Amygdala (tissue), 56 donors: ENCODE data around the gene SYNDIG1.
"Not testable (repeated sequence)": the region's sequence is repeated elsewhere in the genome, so short reads cannot be mapped to it uniquely, and the experiment has no call there.

Experiments used
- DNase-seq, 56 donors: peaks; one replicate each; lab custom pipeline; 2025; lab: John Stamatoyannopoulos, UW

Gene SYNDIG1

DNA sequence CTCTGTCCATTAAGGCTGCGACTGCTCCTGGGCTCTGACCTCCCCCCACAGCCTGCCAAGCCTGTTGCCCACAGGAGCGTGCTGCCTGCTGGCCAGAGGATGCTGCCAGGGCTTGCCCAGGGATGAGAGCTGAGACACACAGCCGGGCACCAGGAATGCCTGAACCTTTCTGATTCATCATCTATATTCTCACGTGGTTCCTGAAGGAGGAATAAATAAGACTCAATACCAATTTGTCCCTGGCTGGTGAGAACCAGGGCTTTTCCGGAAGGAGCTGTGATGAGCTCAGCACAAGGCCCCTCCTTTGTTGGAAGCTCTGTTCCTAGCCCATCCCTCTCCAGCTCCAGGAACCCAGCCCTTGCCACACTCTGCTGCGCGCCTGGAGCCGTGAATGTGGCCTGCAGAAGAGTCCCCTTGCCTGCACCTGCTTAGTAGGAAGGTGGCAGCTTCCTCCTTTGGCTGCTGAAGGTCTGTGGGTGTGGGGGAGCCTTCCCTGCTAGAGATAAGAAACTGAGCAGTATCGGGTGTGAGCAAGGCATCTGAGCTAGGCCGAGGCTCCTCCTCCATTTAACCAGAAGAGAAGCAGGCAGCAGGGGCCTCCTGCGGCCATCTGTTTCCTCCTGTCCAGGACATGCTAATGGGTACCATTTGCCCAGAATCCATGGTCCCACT lies 37.9 kb downstream of the SYNDIG1 start:
- DNase-seq = peak in 5 of 56 donors; percentile 18 to 52 (median 27)

- DNase-seq = not testable (repeated sequence)
These were observed 43.0 kb downstream of the SYNDIG1 start for GRCh38 chr20:24512441-24512840.

DNA sequence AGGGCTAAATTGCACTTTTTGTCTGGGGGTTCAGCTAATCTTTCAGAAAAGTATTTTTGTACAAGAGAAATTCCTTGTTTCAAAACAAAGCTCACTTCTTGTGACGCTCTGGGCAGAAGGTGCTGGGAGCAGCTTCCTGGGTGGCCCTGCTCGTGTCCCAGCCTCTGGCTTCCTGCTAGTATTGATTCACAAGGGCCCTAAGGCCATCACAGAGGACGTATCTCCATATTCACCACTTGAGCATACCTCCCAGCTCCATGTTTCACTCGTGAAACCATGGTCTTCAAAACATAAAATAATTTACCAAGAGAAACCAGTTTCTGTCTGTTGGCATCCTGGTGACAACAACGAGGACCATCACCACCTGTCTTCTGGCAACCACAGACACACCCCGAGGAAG lies 49.1 kb downstream of the SYNDIG1 start:
- no peak for DNase-seq

DNA sequence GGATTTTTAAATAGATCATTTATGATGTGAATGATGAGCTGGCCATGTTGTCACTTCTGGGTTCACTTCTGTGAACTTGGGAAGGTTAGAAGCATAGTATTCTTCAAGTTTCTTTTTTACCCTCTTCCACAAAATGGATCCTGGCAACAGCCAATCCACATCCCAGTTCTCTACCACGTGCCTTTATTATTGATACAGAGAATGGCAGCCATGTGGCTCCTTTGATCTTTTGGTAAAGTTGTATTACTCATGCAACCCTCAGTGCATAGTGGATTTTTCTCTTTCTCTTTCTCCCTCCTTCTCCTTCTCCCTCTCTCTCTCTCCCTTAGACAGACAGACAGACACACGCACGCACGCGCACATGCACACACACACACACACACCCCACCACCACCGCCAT lies 50.0 kb downstream of the SYNDIG1 start:
- DNase-seq = no peak

GRCh38 chr20:24521032-24521431 lies 51.6 kb downstream of the SYNDIG1 start:
- no peak for DNase-seq

DNA sequence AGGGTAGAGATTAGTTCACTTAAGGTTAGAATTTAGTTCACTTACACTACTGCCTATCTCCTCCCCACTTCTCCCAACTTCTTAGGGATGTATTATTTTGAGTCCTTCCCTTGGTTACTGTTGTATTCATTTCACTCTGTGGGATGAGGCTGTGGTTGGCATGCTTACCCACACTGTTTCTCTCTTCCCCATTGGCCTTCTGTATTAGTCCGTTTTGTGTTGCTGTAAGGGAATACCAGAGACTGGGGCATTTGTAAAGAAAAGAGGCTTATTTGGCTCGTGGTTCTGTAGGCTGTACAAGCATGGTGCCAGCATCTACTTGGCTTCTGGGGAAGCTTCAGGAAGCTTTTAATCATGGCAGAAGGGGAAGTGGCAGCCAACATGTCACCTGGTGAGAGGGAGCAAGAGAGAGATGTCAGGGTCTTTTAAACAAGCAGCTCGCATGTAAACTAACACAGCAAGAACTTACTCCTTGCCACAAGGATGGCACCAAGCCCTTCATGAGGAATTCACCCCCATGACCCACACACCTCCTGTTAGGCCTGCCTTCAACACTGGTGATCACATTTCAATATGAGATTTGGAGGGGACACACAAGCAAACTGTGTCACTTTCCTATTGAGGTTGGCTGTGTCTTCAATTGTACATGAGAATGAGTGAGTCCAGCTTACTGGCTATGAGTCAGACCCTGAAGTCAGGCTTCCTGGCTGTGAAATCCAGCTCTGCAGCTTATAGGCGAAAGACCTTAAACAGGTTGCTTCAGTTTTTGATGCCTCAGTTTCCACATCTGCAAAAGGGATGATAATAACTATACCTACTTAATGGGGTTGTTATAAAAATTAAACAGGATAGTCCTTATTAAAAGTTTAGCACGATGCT lies 53.3 kb downstream of the SYNDIG1 start:
- DNase-seq = no peak

DNA sequence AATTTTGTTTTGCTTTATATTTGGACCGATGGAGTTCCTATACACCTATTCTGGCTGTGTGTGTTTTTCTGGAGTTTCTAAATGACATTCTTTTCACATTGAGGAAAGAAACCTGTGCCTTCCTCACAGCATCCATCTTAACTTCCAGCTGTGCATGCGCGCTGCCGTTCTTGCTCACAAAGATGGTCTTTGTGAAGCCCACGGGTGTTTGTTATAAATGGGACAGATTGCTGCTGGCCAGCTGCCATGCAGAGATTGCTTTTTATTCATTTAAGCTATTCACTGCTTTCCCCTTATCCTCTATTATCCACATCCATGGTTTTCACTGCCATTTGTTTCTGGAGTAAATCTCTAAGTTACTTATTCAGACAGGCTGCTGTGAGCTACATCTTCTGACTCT lies 54.2 kb downstream of the SYNDIG1 start:
- DNase-seq = peak in 36 of 56 donors; percentile 21 to 83 (median 54)

GRCh38 chr20:24528583-24529368 lies 59.3 kb downstream of the SYNDIG1 start:
- no peak for DNase-seq

DNA sequence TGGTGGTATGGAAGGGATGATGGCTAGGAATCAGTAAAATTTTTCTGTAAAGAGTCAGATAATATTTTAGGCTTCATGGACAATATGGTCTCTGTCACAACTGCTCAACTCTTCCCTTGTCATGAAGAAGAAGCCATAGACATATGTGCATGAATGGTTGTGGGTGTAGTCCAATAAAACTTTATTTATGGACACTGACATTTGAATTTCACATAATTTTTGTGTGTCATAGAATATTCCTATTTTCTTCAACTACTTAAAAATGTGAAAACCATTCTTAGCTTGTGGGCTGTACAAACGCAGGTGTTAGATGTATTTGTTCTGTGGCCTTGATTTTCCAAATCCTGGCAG lies 59.9 kb downstream of the SYNDIG1 start:
- no peak for DNase-seq

GRCh38 chr20:24530131-24530680 lies 60.8 kb downstream of the SYNDIG1 start:
- DNase-seq = no peak

- no peak for DNase-seq
These were observed 61.8 kb downstream of the SYNDIG1 start for GRCh38 chr20:24531202-24531601.

- no peak for DNase-seq
These were observed 62.4 kb downstream of the SYNDIG1 start for GRCh38 chr20:24531631-24532419.

- DNase-seq = no peak
These were observed 64.0 kb downstream of the SYNDIG1 start for GRCh38 chr20:24533449-24533848.

- DNase-seq = no peak
These were observed 64.9 kb downstream of the SYNDIG1 start for GRCh38 chr20:24534282-24534681.

DNA sequence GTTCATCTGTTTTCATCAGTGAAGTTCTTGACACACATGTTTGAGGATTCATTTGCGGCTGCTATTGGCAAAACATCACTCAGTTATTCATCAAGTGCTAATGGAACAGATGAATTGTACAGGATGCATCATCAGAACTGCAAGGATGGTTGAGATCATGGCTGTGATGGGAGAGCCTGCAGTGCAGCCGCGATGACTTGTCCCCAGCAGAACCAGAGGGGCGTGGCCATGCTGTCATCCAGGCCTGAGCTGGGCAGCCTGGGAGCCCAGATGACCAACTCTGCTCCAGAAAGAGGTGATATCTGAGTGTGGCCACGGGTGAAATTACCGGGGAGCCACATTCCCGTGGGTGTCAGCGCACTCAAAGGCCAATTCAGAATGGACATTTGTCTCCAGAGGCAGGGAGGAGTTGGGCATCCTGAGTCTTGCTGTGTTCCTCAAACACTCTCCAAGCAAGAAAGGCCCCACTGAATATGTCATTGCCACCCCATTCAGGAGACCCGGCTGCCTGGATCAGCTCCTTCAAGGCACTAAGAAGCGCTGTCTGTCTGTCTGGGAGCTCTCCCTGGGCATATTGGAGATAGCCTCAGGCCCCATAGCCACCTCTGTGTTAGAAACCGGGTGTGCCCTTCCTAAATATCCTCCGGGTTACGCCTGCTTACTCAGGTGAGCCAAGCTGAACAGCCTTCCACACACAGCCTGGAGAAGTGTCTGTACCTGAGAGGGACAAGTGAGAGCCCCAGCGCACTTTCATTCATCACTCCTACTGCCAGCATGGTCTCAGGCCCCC lies 66.7 kb downstream of the SYNDIG1 start:
- peak in 8 of 56 donors; percentile 15 to 47 (median 18) for DNase-seq

- DNase-seq = no peak
These were observed 67.8 kb downstream of the SYNDIG1 start for GRCh38 chr20:24537210-24537609.

DNA sequence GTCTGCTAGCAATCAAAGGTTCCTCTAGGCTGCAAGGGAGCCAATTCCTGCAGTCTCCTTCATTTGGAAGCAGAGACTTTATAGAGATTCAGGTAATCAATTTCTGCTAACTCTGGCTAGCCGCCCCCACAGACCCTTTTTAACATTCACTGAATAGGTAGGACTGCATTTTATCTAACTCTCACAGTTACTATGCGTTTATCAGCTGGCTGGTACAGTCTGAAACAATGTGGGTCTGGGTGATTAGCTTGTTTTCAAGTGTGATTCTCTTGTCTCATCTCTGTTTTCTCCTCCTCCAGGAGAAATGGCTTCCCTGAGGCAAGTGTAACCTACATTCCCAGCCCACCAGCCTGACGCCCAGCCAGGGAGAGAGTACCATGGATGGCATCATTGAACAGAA lies 73.3 kb downstream of the SYNDIG1 start:
- DNase-seq = no peak

- DNase-seq = no peak
These were observed 73.7 kb downstream of the SYNDIG1 start for GRCh38 chr20:24543168-24543567.

GRCh38 chr20:24543741-24544140 lies 74.3 kb downstream of the SYNDIG1 start:
- DNase-seq = no peak
